Upper lobe of left lung (tissue), 6 donors: ENCODE results near the gene NEDD4L. TPM values are rescaled to one million over a fixed set of nuclear protein-coding genes. Genes with fewer than 3 reads are reported as not detected.
"Not testable (repeated sequence)": the region's sequence is repeated elsewhere in the genome, so short reads cannot be mapped to it uniquely, and the experiment has no call there.

Source experiments
- ATAC-seq, 2 donors: fragments of 200-7000 bp; cut with Tn5 transposase; one replicate each; pipeline ENCODE4 v1.9.1; 2022; ENCODE audit warnings: mild to moderate bottlenecking in 2 of 2, moderate library complexity in 2 of 2; ENCODE audit not compliant: low FRiP score in 2 of 2
- DNase-seq, 2 donors: peaks; one replicate each; pipeline ENCODE4 v3.0.0-alpha.2; 2019 to 2020
- H3K27ac ChIP-seq, 4 donors: fragments of 200-600 bp; sonication (generic); one replicate each; pipeline ENCODE4 v1.5.1; 2016 to 2019
- H3K27me3 ChIP-seq, 4 donors: fragments of 200-600 bp; sonication (generic); one replicate each; pipeline ENCODE4 v1.5.1; 2017 to 2019
- H3K36me3 ChIP-seq, 4 donors: fragments of 200-600 bp; sonication (generic); one replicate each; pipeline ENCODE4 v1.5.1; 2016 to 2019
- H3K4me1 ChIP-seq, 4 donors: fragments of 200-600 bp; sonication (generic); one replicate each; pipeline ENCODE4 v1.5.1; 2018 to 2019
- H3K4me3 ChIP-seq, 4 donors: fragments of 200-600 bp; sonication (generic); one replicate each; pipeline ENCODE4 v1.5.1; 2017 to 2019; ENCODE audit warnings: mild to moderate bottlenecking in 2 of 4, moderate library complexity in 1 of 4
- H3K9me3 ChIP-seq, 4 donors: fragments of 200-600 bp; sonication (generic); one replicate each; pipeline ENCODE4 v1.5.1; 2018 to 2019
- EP300 ChIP-seq, 4 donors: sonication (generic); formaldehyde crosslinking; IDR thresholded peaks; one replicate each; pipeline ENCODE4 v1.5.1; 2017; ENCODE audit warnings: antibody characterized with exemption in 4 of 4, control low read depth in 2 of 4
- POLR2A ChIP-seq, 4 donors: fragments of 450-650 bp; IDR thresholded peaks; one replicate each; pipeline ENCODE4 v1.5.1; 2016 to 2017; ENCODE audit warnings: antibody characterized with exemption in 4 of 4, mild to moderate bottlenecking in 2 of 4
- POLR2AphosphoS5 ChIP-seq, 2 donors: sonication (generic); formaldehyde crosslinking; IDR thresholded peaks; one replicate each; pipeline ENCODE4 v1.5.1; 2017; ENCODE audit warnings: antibody characterized with exemption in 2 of 2
- WGBS, 2 donors: methylation state at CpG; one replicate each; pipeline ENCODE4 v1.1.5; 2017 to 2018; 5-methylcytosine and 5-hydroxymethylcytosine counted together
- total RNA-seq, 6 donors: library from RNA; depleted of rRNA in 4 of 6; stranded (reverse); fragments of >200 nt in 4 of 6; gene quantifications; one replicate each; pipeline versions ENCODE4 v1.1.0 to v1.2.1, GENCODE V29; 2016 to 2021
- TF ChIP-seq, protein P1 (sequence below), 6 experiments: fragments of 450-650 bp in 4 of 6; fragments of 200-600 bp in 2 of 6; sonication (generic) in 2 of 6; IDR thresholded peaks; one replicate each; pipeline ENCODE4 v1.5.1; 2016 to 2019; ENCODE audit warnings: antibody characterized with exemption in 6 of 6
- donor health status: DM: no; HTN: no; CAD: no; lungs with moderate emphysema.
- donor health status: DM: no; HTN: yes; CAD: no; lungs with severe emphysema.

The NEDD4L gene
- total RNA-seq, 6 donors from 2014 or later: 148 to 491 (median 300) TPM

- H3K27ac ChIP-seq: no peak overlapping the region
- TF ChIP-seq POLR2AphosphoS5 (IDR thresholded peaks at IDR 0.05) (peak in 1 of 2 donors; percentile 12), EP300 (IDR thresholded peaks at IDR 0.05) (no peak)
- peak in 1 of 2 donors; percentile 34 for ATAC-seq
- no peaks in the 10 kb centered on the region for H3K9me3 ChIP-seq
- H3K4me1 ChIP-seq: no peaks in the 10 kb centered on the region
- no peaks in the 10 kb centered on the region for H3K36me3 ChIP-seq
- DNase-seq: peak in 1 of 2 donors; percentile 22
- H3K27me3 ChIP-seq: no peaks in the 10 kb centered on the region
- 63 to 64% methylated on average over 6 of the region's 6 CpGs for WGBS, 2 donors
- no peak overlapping the region for H3K4me3 ChIP-seq
Measured at GRCh38 chr18:58429442-58429841, 385.4 kb downstream of the NEDD4L start.

GRCh38 chr18:58431215-58431614, 387.2 kb downstream of the NEDD4L start:
- no peaks in the 10 kb centered on the region for H3K4me1 ChIP-seq
- ATAC-seq (peak in 1 of 2 donors; percentile 8), DNase-seq (no peak)
- no peaks in the 10 kb centered on the region for H3K9me3 ChIP-seq
- no peaks in the 10 kb centered on the region for H3K27me3 ChIP-seq
- no peak overlapping the region for H3K27ac ChIP-seq
- TF ChIP-seq POLR2AphosphoS5 (IDR thresholded peaks at IDR 0.05): no peak
- no peak for TF ChIP-seq EP300 (IDR thresholded peaks at IDR 0.05)
- TF ChIP-seq, protein P1, sequence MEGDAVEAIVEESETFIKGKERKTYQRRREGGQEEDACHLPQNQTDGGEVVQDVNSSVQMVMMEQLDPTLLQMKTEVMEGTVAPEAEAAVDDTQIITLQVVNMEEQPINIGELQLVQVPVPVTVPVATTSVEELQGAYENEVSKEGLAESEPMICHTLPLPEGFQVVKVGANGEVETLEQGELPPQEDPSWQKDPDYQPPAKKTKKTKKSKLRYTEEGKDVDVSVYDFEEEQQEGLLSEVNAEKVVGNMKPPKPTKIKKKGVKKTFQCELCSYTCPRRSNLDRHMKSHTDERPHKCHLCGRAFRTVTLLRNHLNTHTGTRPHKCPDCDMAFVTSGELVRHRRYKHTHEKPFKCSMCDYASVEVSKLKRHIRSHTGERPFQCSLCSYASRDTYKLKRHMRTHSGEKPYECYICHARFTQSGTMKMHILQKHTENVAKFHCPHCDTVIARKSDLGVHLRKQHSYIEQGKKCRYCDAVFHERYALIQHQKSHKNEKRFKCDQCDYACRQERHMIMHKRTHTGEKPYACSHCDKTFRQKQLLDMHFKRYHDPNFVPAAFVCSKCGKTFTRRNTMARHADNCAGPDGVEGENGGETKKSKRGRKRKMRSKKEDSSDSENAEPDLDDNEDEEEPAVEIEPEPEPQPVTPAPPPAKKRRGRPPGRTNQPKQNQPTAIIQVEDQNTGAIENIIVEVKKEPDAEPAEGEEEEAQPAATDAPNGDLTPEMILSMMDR (IDR thresholded peaks at IDR 0.05): no peak
- no peak for TF ChIP-seq POLR2A (IDR thresholded peaks at IDR 0.05)
- no peak overlapping the region for H3K4me3 ChIP-seq
- WGBS, 2 donors: 71 to 73% methylated on average over 5 of the region's 5 CpGs
- no peaks in the 10 kb centered on the region for H3K36me3 ChIP-seq

- Histone ChIP-seq H3K36me3 (no peaks in the 10 kb centered on the region), H3K27ac (no peak overlapping the region), H3K27me3 (no peaks in the 10 kb centered on the region), H3K9me3 (no peaks in the 10 kb centered on the region), H3K4me3 (no peak overlapping the region), H3K4me1 (no peaks in the 10 kb centered on the region)
- DNase-seq (no peak), ATAC-seq (no peak)
- TF ChIP-seq POLR2A (IDR thresholded peaks at IDR 0.05): no peak
- no peak for TF ChIP-seq EP300 (IDR thresholded peaks at IDR 0.05)
- TF ChIP-seq POLR2AphosphoS5 (IDR thresholded peaks at IDR 0.05): no peak
- TF ChIP-seq, protein P1 (IDR thresholded peaks at IDR 0.05): no peak
- 85 to 91% methylated on average over 9 of the region's 9 CpGs for WGBS, 2 donors
Measured at GRCh38 chr18:58432050-58432727, 388.2 kb downstream of the NEDD4L start.

- not testable (repeated sequence) for DNase-seq, H3K27ac ChIP-seq, H3K9me3 ChIP-seq, H3K36me3 ChIP-seq, H3K4me3 ChIP-seq, H3K27me3 ChIP-seq, ATAC-seq
- WGBS, 2 donors: 89 to 90% methylated on average over 7 of the region's 7 CpGs
- peaks cover 0 to 14% (median 6%) of the 10 kb centered on the region in 4 donors for H3K4me1 ChIP-seq
Measured at GRCh38 chr18:58435221-58436005, 391.4 kb downstream of the NEDD4L start.

DNA sequence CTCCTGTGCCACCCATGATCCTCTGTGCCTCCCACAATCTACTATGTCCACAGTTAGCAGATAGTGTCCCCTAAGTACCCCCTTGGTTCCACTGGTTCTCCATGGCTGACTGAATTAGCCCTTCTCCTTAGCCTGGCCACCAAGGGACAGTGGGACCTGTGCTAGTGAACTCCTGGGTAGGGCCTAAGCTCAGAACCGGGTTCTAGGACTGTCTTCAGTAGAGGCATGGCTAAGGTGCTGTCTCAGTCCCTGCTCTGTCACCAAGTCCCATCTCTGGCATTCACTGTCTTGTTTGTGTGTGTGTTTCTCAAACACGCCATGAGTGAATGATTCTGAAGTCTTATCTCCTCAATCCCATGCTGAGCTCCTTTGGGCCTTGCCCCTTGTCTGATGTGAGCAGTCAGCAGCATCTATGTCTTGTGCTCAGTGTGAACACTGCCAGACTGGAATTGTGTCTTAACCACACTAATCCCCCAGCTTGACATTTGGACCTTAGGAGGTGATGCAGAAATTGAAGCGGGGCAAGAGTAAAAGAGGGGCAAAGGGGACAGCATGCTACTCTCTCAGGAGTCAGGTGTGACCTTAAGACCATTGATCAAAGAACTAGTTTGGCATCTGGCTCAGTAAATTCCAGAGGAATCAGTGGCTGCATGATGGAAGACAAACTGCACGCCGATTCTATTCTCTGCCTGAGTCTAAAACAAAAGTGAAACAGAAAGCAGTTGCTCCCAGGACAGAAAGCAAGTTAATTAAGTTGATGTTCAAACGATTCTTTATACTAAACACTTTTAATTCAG, 394.3 kb downstream of the NEDD4L start:
- no peak for DNase-seq
- peak; percentile 34 to 40 for ATAC-seq
- H3K4me3 ChIP-seq: peak overlapping the region; percentile 13 to 43 (median 30)
- no peaks in the 10 kb centered on the region for H3K36me3 ChIP-seq
- no peaks in the 10 kb centered on the region for H3K9me3 ChIP-seq
- TF ChIP-seq, protein P1 (IDR thresholded peaks at IDR 0.05): no peak
- TF ChIP-seq POLR2A (IDR thresholded peaks at IDR 0.05) (no peak), POLR2AphosphoS5 (IDR thresholded peaks at IDR 0.05) (no peak), EP300 (IDR thresholded peaks at IDR 0.05) (no peak)
- H3K27me3 ChIP-seq: no peaks in the 10 kb centered on the region
- peaks cover 0 to 14% (median 6%) of the 10 kb centered on the region in 4 donors for H3K4me1 ChIP-seq
- 39 to 44% methylated on average over 6 of the region's 6 CpGs for WGBS, 2 donors
- peak overlapping the region in 3 of 4 donors; percentile 23 to 61 (median 24) for H3K27ac ChIP-seq
